Rectal smooth muscle tissue (tissue), 1 donor: ENCODE data around the gene MCTP2.
"Not testable (repeated sequence)": the region's sequence is repeated elsewhere in the genome, so short reads cannot be mapped to it uniquely, and the experiment has no call there.

Source experiments
- H3K27ac ChIP-seq: one replicate; pipeline ENCODE4 v1.7.0; 2013; ENCODE audit warnings: low read depth, low read length, inconsistent platforms
- H3K27me3 ChIP-seq: one replicate; pipeline ENCODE4 v1.7.0; 2013; ENCODE audit warnings: low read length; ENCODE audit not compliant: control insufficient read depth, insufficient read depth
- H3K36me3 ChIP-seq: one replicate; pipeline ENCODE4 v1.7.0; 2013; ENCODE audit warnings: low read length; ENCODE audit not compliant: control insufficient read depth, insufficient read depth
- H3K4me1 ChIP-seq: one replicate; pipeline ENCODE4 v1.7.0; 2013; ENCODE audit warnings: low read length; ENCODE audit not compliant: control insufficient read depth, insufficient read depth
- H3K4me3 ChIP-seq: one replicate; pipeline ENCODE4 v1.7.0; 2013; ENCODE audit warnings: low read length
- H3K9ac ChIP-seq: one replicate; pipeline ENCODE4 v1.7.0; 2013; ENCODE audit warnings: low read length

MCTP2 gene

GRCh38 chr15:94239474-94239873 lies 8.1 kb downstream of the MCTP2 start:
- Histone ChIP-seq H3K36me3 (no peaks in the 10 kb centered on the region), H3K27me3 (no peaks in the 10 kb centered on the region), H3K4me1 (no peaks in the 10 kb centered on the region), H3K27ac (no peak overlapping the region), H3K4me3 (no peak overlapping the region), H3K9ac (no peak overlapping the region)

GRCh38 chr15:94240480-94240879 lies 9.1 kb downstream of the MCTP2 start:
- Histone ChIP-seq H3K36me3 (no peaks in the 10 kb centered on the region), H3K4me1 (no peaks in the 10 kb centered on the region), H3K27ac (no peak overlapping the region), H3K4me3 (no peak overlapping the region), H3K27me3 (no peaks in the 10 kb centered on the region), H3K9ac (no peak overlapping the region)

- Histone ChIP-seq H3K4me3 (no peak overlapping the region), H3K36me3 (no peaks in the 10 kb centered on the region), H3K27ac (no peak overlapping the region), H3K4me1 (no peaks in the 10 kb centered on the region), H3K27me3 (no peaks in the 10 kb centered on the region), H3K9ac (no peak overlapping the region)
Measured at GRCh38 chr15:94242257-94242656, 10.9 kb downstream of the MCTP2 start.

GRCh38 chr15:94243003-94243402 lies 11.6 kb downstream of the MCTP2 start:
- H3K9ac ChIP-seq, H3K27ac ChIP-seq, H3K36me3 ChIP-seq, H3K4me1 ChIP-seq, H3K27me3 ChIP-seq, H3K4me3 ChIP-seq: not testable (repeated sequence)

- H3K4me3 ChIP-seq = no peak overlapping the region
- H3K36me3 ChIP-seq = no peaks in the 10 kb centered on the region
- H3K4me1 ChIP-seq = no peaks in the 10 kb centered on the region
- H3K27ac ChIP-seq = no peak overlapping the region
- H3K9ac ChIP-seq = no peak overlapping the region
- no peaks in the 10 kb centered on the region for H3K27me3 ChIP-seq
Measured at GRCh38 chr15:94243418-94243817, 12.1 kb downstream of the MCTP2 start.

- no peaks in the 10 kb centered on the region for H3K4me1 ChIP-seq
- no peak overlapping the region for H3K27ac ChIP-seq
- H3K4me3 ChIP-seq = no peak overlapping the region
- no peaks in the 10 kb centered on the region for H3K36me3 ChIP-seq
- H3K27me3 ChIP-seq = no peaks in the 10 kb centered on the region
- no peak overlapping the region for H3K9ac ChIP-seq
Measured at GRCh38 chr15:94246016-94246415, 14.7 kb downstream of the MCTP2 start.

- H3K4me3 ChIP-seq = no peak overlapping the region
Measured at GRCh38 chr15:94247789-94248638, 16.7 kb downstream of the MCTP2 start.

GRCh38 chr15:94250801-94251200 lies 19.4 kb downstream of the MCTP2 start:
- Histone ChIP-seq H3K9ac (no peak overlapping the region), H3K4me3 (no peak overlapping the region), H3K27me3 (no peaks in the 10 kb centered on the region), H3K27ac (no peak overlapping the region), H3K4me1 (no peaks in the 10 kb centered on the region), H3K36me3 (no peaks in the 10 kb centered on the region)

More at GRCh38 chr15:94247789-94248638, 16.7 kb downstream of the MCTP2 start:
- Histone ChIP-seq H3K36me3 (no peaks in the 10 kb centered on the region), H3K9ac (no peak overlapping the region), H3K27ac (no peak overlapping the region), H3K4me1 (no peaks in the 10 kb centered on the region), H3K27me3 (no peaks in the 10 kb centered on the region)

GRCh38 chr15:94252223-94252766 lies 20.9 kb downstream of the MCTP2 start:
- Histone ChIP-seq H3K36me3 (no peaks in the 10 kb centered on the region), H3K4me3 (no peak overlapping the region), H3K27me3 (no peaks in the 10 kb centered on the region), H3K9ac (no peak overlapping the region), H3K27ac (no peak overlapping the region), H3K4me1 (no peaks in the 10 kb centered on the region)

GRCh38 chr15:94252906-94253491 lies 21.6 kb downstream of the MCTP2 start:
- Histone ChIP-seq H3K27me3 (no peaks in the 10 kb centered on the region), H3K27ac (no peak overlapping the region), H3K9ac (no peak overlapping the region)

GRCh38 chr15:94253742-94254141 lies 22.4 kb downstream of the MCTP2 start:
- Histone ChIP-seq H3K27me3 (no peaks in the 10 kb centered on the region), H3K36me3 (no peaks in the 10 kb centered on the region), H3K9ac (no peak overlapping the region), H3K4me3 (no peak overlapping the region), H3K4me1 (no peaks in the 10 kb centered on the region), H3K27ac (no peak overlapping the region)

More at GRCh38 chr15:94252906-94253491, 21.6 kb downstream of the MCTP2 start:
- Histone ChIP-seq H3K36me3 (no peaks in the 10 kb centered on the region), H3K4me3 (no peak overlapping the region), H3K4me1 (no peaks in the 10 kb centered on the region)

- Histone ChIP-seq H3K27ac (no peak overlapping the region), H3K4me1 (no peaks in the 10 kb centered on the region)
Measured at GRCh38 chr15:94255540-94255939, 24.2 kb downstream of the MCTP2 start.

More at GRCh38 chr15:94255540-94255939, 24.2 kb downstream of the MCTP2 start:
- Histone ChIP-seq H3K4me3 (no peak overlapping the region), H3K27me3 (no peaks in the 10 kb centered on the region), H3K9ac (no peak overlapping the region), H3K36me3 (no peaks in the 10 kb centered on the region)
